Measurements from ENCODE around the gene CMC2.

GRCh38 chr16:81005610-81006161 lies 999 bp downstream of the CMC2 start:
- TF ChIP-seq REST (IDR thresholded peaks at IDR 0.05; ENCODE audit: low read depth): no peak
- no peak for TF ChIP-seq CEBPB (IDR thresholded peaks at IDR 0.05)
- TF ChIP-seq TAF1 (IDR thresholded peaks at IDR 0.05; ENCODE audit: low read depth): no peak

Data from Ishikawa (cell line).